HepG2 (cell line): ENCODE data around the gene ERLIN1. TPM values are rescaled to one million over a fixed set of nuclear protein-coding genes. Genes with fewer than 3 reads are reported as not detected.
A peak's percentile ranks its signal among the peaks of the same experiment; 100 is the strongest.

Source experiments
- ATAC-seq: fragments of 200-7000 bp; cut with Tn5 transposase; 3 replicates; pipeline ENCODE4 v1.9.1; 2020; ENCODE audit warnings: mild to moderate bottlenecking, moderate library complexity
- BruUV-seq: library from RNA; stranded (reverse); fragments of 400-500 nt; replicated peaks from 2 replicates; lab custom pipeline; 2021; lab: Mats Ljungman, UMichigan
- CTCF ChIA-PET: fragments of 300-600 bp; formaldehyde crosslinking; extraction: SDS; loops from one replicate; lab custom pipeline; 2021; ENCODE audit warnings: low total read pairs, inconsistent platforms, low intra/inter-chr PET ratio; lab: Yijun Ruan, JAX
- POLR2A ChIA-PET: fragments of 350-600 bp; sonication (Branson Sonifier 250); formaldehyde crosslinking; loops from one replicate; lab custom pipeline; 2020; ENCODE audit warnings: antibody characterized with exemption, inconsistent platforms; lab: Yijun Ruan, JAX
- DNase-seq: peaks from one replicate; pipeline ENCODE4 v3.0.0-alpha.2; 2015; ENCODE audit warnings: low spot score
- FAIRE-seq: peaks from 3 replicates; lab custom pipeline; 2011; peaks lifted over from hg19 to GRCh38; lab: Jason Lieb, UNC
- H2AFZ ChIP-seq: one replicate; pipeline ENCODE4 v1.6.1; 2011; ENCODE audit warnings: low read length, inconsistent platforms
- H3K27ac ChIP-seq: fragments of 300-600 bp; 3 replicates; pipeline ENCODE4 v1.8.0; 2011; ENCODE audit warnings: mixed run types, mild to moderate bottlenecking, mixed read lengths, low read length, inconsistent platforms; ENCODE audit not compliant: insufficient read depth; ENCODE audit errors: extremely low read length
- H3K27me3 ChIP-seq, 2 experiments: fragments of 200-600 bp in 1 of 2; 2 replicates in 1 of 2; 3 replicates in 1 of 2; pipeline versions ENCODE4 v1.6.0 to v1.8.0; 2011; ENCODE audit warnings: low read length in 2 of 2, mild to moderate bottlenecking in 2 of 2, moderate library complexity in 2 of 2, inconsistent platforms in 1 of 2; ENCODE audit not compliant: insufficient read depth in 2 of 2, control insufficient read depth in 1 of 2
- H3K36me3 ChIP-seq, 2 experiments: fragments of 200-600 bp in 1 of 2; replicated peaks in 1 of 2; 2 replicates in 1 of 2; 3 replicates in 1 of 2; pipeline versions ENCODE4 v1.5.1 to v1.8.0; 2011; ENCODE audit warnings: low read length in 2 of 2, inconsistent platforms in 1 of 2; ENCODE audit not compliant: insufficient read depth in 2 of 2, control insufficient read depth in 1 of 2
- H3K4me1 ChIP-seq: 2 replicates; pipeline ENCODE4 v1.5.1; 2012; ENCODE audit warnings: low read length, inconsistent platforms; ENCODE audit not compliant: insufficient read depth
- H3K4me2 ChIP-seq: 2 replicates; pipeline ENCODE4 v1.6.0; 2011; ENCODE audit warnings: low read depth, low read length, inconsistent platforms
- H3K4me3 ChIP-seq, 3 experiments: fragments of 200-600 bp in 1 of 3; sonication (generic), shearing (Covaris generic) in 1 of 3; replicated peaks in 1 of 3; 2 replicates each; pipeline ENCODE4 v1.5.1; 2011 to 2016; ENCODE audit warnings: low read length in 3 of 3, inconsistent platforms in 2 of 3, low read depth in 2 of 3, mild to moderate bottlenecking in 2 of 3, control low read depth in 1 of 3, mixed read lengths in 1 of 3; ENCODE audit not compliant: insufficient read depth in 1 of 3
- H3K79me2 ChIP-seq: one replicate; pipeline ENCODE4 v1.6.1; 2011; ENCODE audit warnings: low read length, inconsistent platforms; ENCODE audit not compliant: insufficient read depth
- H3K9ac ChIP-seq: 2 replicates; pipeline ENCODE4 v1.6.0; 2011; ENCODE audit warnings: mild to moderate bottlenecking, low read depth, low read length, inconsistent platforms; ENCODE audit not compliant: insufficient read depth
- H3K9me3 ChIP-seq: 2 replicates; pipeline ENCODE4 v1.5.1; 2012; ENCODE audit warnings: mild to moderate bottlenecking, low read length
- H4K20me1 ChIP-seq: 2 replicates; pipeline ENCODE4 v1.6.0; 2011; ENCODE audit warnings: inconsistent platforms, mild to moderate bottlenecking, low read length, moderate library complexity; ENCODE audit not compliant: insufficient read depth
- BHLHE40 ChIP-seq: IDR thresholded peaks from 2 replicates; pipeline ENCODE4 v1.6.1; 2011; ENCODE audit warnings: low read length, improper control_type of control experiment
- ERF ChIP-seq: IDR thresholded peaks from 2 replicates; pipeline ENCODE4 v1.6.1; 2018; ENCODE audit warnings: missing biosample characterization, missing genetic modification reagents
- GPN1 ChIP-seq: sonication (generic); formaldehyde crosslinking; IDR thresholded peaks from 2 replicates; pipeline ENCODE4 v1.5.1; 2020; ENCODE audit warnings: missing genetic modification reagents, borderline replicate concordance
- HOXA3 ChIP-seq: sonication (generic); formaldehyde crosslinking; IDR thresholded peaks from 2 replicates; pipeline ENCODE4 v1.5.0; 2020; ENCODE audit warnings: missing genetic modification reagents
- NFAT5 ChIP-seq: sonication (generic); formaldehyde crosslinking; IDR thresholded peaks from 2 replicates; pipeline ENCODE4 v1.4.0; 2020; ENCODE audit warnings: missing genetic modification reagents
- ONECUT2 ChIP-seq: sonication (generic); formaldehyde crosslinking; IDR thresholded peaks from 2 replicates; pipeline ENCODE4 v1.4.0; 2020; ENCODE audit warnings: missing genetic modification reagents
- ZBTB20 ChIP-seq: sonication (generic); formaldehyde crosslinking; IDR thresholded peaks from 2 replicates; pipeline ENCODE4 v1.8.1; 2023; ENCODE audit warnings: missing genetic modification reagents, low read depth, mild to moderate bottlenecking, borderline replicate concordance
- ZBTB33 ChIP-seq: sonication (generic); formaldehyde crosslinking; IDR thresholded peaks from 2 replicates; pipeline ENCODE4 v1.4.0; 2020; ENCODE audit warnings: missing genetic modification reagents
- ZNF383 ChIP-seq: sonication (generic); formaldehyde crosslinking; IDR thresholded peaks from 2 replicates; pipeline ENCODE4 v1.4.0; 2020; ENCODE audit warnings: missing genetic modification reagents, mild to moderate bottlenecking, borderline replicate concordance
- ZNF619 ChIP-seq: sonication (generic); formaldehyde crosslinking; IDR thresholded peaks from 2 replicates; pipeline ENCODE4 v1.4.0; 2020; ENCODE audit warnings: mild to moderate bottlenecking, missing genetic modification reagents
- WGBS: methylation state at CpG from one replicate; pipeline ENCODE4 v1.1.6; 2017; ENCODE audit warnings: low lambda C conversion rate; 5-methylcytosine and 5-hydroxymethylcytosine counted together
- in situ Hi-C: cut with HindIII; loops from 2 replicates; pipeline ENCODE4 v1.10.0; 2017; ENCODE audit warnings: low pct_unique_long_range_greater_than_20kb; ENCODE audit not compliant: extremely low pct_ligation_motif_present
- intact Hi-C: fragments of 100-400 bp; cut with micrococcal nuclease; formaldehyde crosslinking; loops from one replicate; pipeline ENCODE4 v1.10.0; 2022; ENCODE audit not compliant: unreplicated experiment
- polyA plus RNA-seq, 8 experiments: library from polyadenylated mRNA; depleted of rRNA in 3 of 8; stranded (reverse) in 7 of 8; unstranded in 1 of 8; fragments of >200 nt; fragmentation: Illumina TruSeq in 4 of 8; extraction: Trizol in 4 of 8; gene quantifications; 2 replicates each; pipeline versions ENCODE4 v1.2.1 to v1.2.3, GENCODE V29; 2011 to 2016; ENCODE audit warnings: low read depth in 4 of 8, missing spikeins in 1 of 8, mixed read lengths in 1 of 8; ENCODE audit not compliant: insufficient read depth in 1 of 8
- total RNA-seq, 5 experiments: library from RNA; depleted of rRNA; stranded (reverse); fragments of >200 nt; fragmentation: Illumina TruSeq; extraction: Trizol; gene quantifications; 2 replicates each; pipeline ENCODE4 v1.2.3, GENCODE V29; 2016; ENCODE audit warnings: low read depth in 1 of 5

ERLIN1 gene
- total and polyA plus RNA-seq, 2 of the 13 experiments (the other 11 are each of a cell fraction or from before 2014, with no cell fraction given), result 56.8 to 69.3 TPM

DNA sequence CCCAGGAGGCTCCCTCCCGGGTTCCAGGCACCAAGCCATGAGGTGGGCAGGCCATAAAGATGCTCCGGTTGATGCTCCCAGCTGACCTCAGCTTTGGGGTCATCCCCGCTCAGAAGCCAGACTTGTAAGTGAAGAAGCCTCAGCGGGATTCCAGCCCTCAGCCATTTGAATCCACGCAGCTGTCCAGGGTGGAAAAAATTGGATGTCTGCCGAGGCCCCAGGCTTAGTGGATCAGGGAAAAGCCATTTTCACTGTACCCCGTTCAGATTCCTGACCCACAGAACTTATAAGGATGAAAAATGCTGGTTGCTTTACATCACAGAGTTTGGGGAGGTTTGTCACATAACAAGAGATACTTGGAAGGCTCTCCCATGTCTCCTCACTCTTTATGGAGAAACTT is 55.0 kb downstream of the ERLIN1 start:
- H3K4me2 ChIP-seq, result peak overlapping the region; percentile 21; the same call in 1 of the 2 replicates
- no peak for DNase-seq
- ATAC-seq, result no peak
- H3K79me2 ChIP-seq, result no peaks in the 10 kb centered on the region
- no peaks in the 10 kb centered on the region for H3K27me3 ChIP-seq
- ChIA-PET POLR2A (no interaction called here), CTCF (no interaction called here)
- in situ Hi-C loops (no loop called here), intact Hi-C loops (no loop called here)
- H3K27ac ChIP-seq, result no peak overlapping the region
- no peak overlapping the region for H3K9ac ChIP-seq
- H3K36me3 ChIP-seq, result no peaks in the 10 kb centered on the region
- H2AFZ ChIP-seq, result no peak overlapping the region
- no peak for FAIRE-seq
- no TSS peak for BruUV-seq
- no peak overlapping the region for H3K4me3 ChIP-seq
- H3K4me1 ChIP-seq, result peaks cover 28% of the 10 kb centered on the region
- 22% methylated on average over 5 of the region's 7 CpGs for WGBS
- peaks cover 9% of the 10 kb centered on the region for H3K9me3 ChIP-seq
- no peaks in the 10 kb centered on the region for H4K20me1 ChIP-seq
- TF ChIP-seq NFAT5 (no peak), ERF (no peak), ZBTB20 (no peak), HOXA3 (CRISPR knock-in tag) (no peak), ZNF619 (CRISPR knock-in tag) (no peak), BHLHE40 (no peak), ZBTB33 (CRISPR knock-in tag) (no peak), ONECUT2 (CRISPR knock-in tag) (no peak), GPN1 (CRISPR knock-in tag) (no peak), ZNF383 (CRISPR knock-in tag) (no peak)
